ENCODE measurements around the gene VAV2. TPM values are rescaled to one million over a fixed set of nuclear protein-coding genes. Genes with fewer than 3 reads are reported as not detected.

The VAV2 gene
- total RNA-seq, 1 experiment from 2014 or later = 24.7 TPM

GRCh38 chr9:133754187-133754586 is 237.9 kb downstream of the VAV2 start:
- H3K9me3 ChIP-seq (ENCODE audit: control insufficient read depth, insufficient read depth, low read depth, low read length) = no peaks in the 10 kb centered on the region
- H3K4me3 ChIP-seq (ENCODE audit: low read depth in 2 of 2, low read length in 2 of 2) = no peak overlapping the region
- in situ Hi-C loops (cut with HindIII; ENCODE audit: low pct_unique_long_range_greater_than_20kb, low sequenced_read_pairs) = no loop called here
- no peaks in the 10 kb centered on the region for H3K4me1 ChIP-seq (ENCODE audit: control insufficient read depth, insufficient read depth, low read length)
- no peak for TF ChIP-seq POLR2AphosphoS5 (IDR thresholded peaks at IDR 0.05; ENCODE audit: low read depth, low read length)
- TF ChIP-seq SIN3A (IDR thresholded peaks at IDR 0.05; ENCODE audit: borderline replicate concordance, insufficient read depth, low read depth, low read length) = no peak
- no peak for TF ChIP-seq REST (IDR thresholded peaks at IDR 0.05; ENCODE audit: insufficient read depth in 1 of 2, low read depth in 2 of 2, low read length in 1 of 2)
- ChIA-PET CTCF (no interaction called here), POLR2A (no interaction called here)
- no peaks in the 10 kb centered on the region for H3K27me3 ChIP-seq (ENCODE audit: control insufficient read depth, insufficient read depth, low read length)
- ATAC-seq = no peak
- no peaks in the 10 kb centered on the region for H3K36me3 ChIP-seq (ENCODE audit: control insufficient read depth, insufficient read depth, low read length)
- BruUV-seq (replicated peaks) = no TSS peak
- no peak for DNase-seq (ENCODE audit: low read depth, low spot score)
- no peak overlapping the region for H3K27ac ChIP-seq (ENCODE audit: low read length)
- intact Hi-C loops (cut with micrococcal nuclease; ENCODE audit: unreplicated experiment) = no loop called here

GRCh38 chr9:133752739-133753446 is 239.2 kb downstream of the VAV2 start:
- Histone ChIP-seq H3K27me3 (ENCODE audit: control insufficient read depth, insufficient read depth, low read length) (no peaks in the 10 kb centered on the region), H3K9me3 (ENCODE audit: control insufficient read depth, insufficient read depth, low read depth, low read length) (no peaks in the 10 kb centered on the region), H3K27ac (ENCODE audit: low read length) (no peak overlapping the region), H3K36me3 (ENCODE audit: control insufficient read depth, insufficient read depth, low read length) (no peaks in the 10 kb centered on the region), H3K4me3 (ENCODE audit: low read depth in 2 of 2, low read length in 2 of 2) (no peak overlapping the region), H3K4me1 (ENCODE audit: control insufficient read depth, insufficient read depth, low read length) (no peaks in the 10 kb centered on the region)
- ChIA-PET POLR2A (no interaction called here), CTCF (no interaction called here)
- no peak for TF ChIP-seq SIN3A (IDR thresholded peaks at IDR 0.05; ENCODE audit: borderline replicate concordance, insufficient read depth, low read depth, low read length)
- BruUV-seq (replicated peaks) = no TSS peak
- in situ Hi-C loops (cut with HindIII; ENCODE audit: low pct_unique_long_range_greater_than_20kb, low sequenced_read_pairs) (no loop called here), intact Hi-C loops (cut with micrococcal nuclease; ENCODE audit: unreplicated experiment) (no loop called here)
- no peak for DNase-seq (ENCODE audit: low read depth, low spot score)
- no peak for ATAC-seq

GRCh38 chr9:133750982-133751649 is 241.0 kb downstream of the VAV2 start:
- DNase-seq (ENCODE audit: low read depth, low spot score) (no peak), ATAC-seq (no peak)
- H3K36me3 ChIP-seq (ENCODE audit: control insufficient read depth, insufficient read depth, low read length) = no peaks in the 10 kb centered on the region
- H3K4me1 ChIP-seq (ENCODE audit: control insufficient read depth, insufficient read depth, low read length) = no peaks in the 10 kb centered on the region
- H3K9me3 ChIP-seq (ENCODE audit: control insufficient read depth, insufficient read depth, low read depth, low read length) = no peaks in the 10 kb centered on the region
- CTCF ChIA-PET = no interaction called here
- peaks cover 4% of the 10 kb centered on the region for H3K27me3 ChIP-seq (ENCODE audit: control insufficient read depth, insufficient read depth, low read length)
- no peak overlapping the region for H3K4me3 ChIP-seq (ENCODE audit: low read depth in 2 of 2, low read length in 2 of 2)
- POLR2A ChIA-PET = no interaction called here
- no TSS peak for BruUV-seq (replicated peaks)
- intact Hi-C loops (cut with micrococcal nuclease; ENCODE audit: unreplicated experiment) (no loop called here), in situ Hi-C loops (cut with HindIII; ENCODE audit: low pct_unique_long_range_greater_than_20kb, low sequenced_read_pairs) (no loop called here)
- TF ChIP-seq REST (IDR thresholded peaks at IDR 0.05; ENCODE audit: insufficient read depth in 1 of 2, low read depth in 2 of 2, low read length in 1 of 2) (no peak), TCF7L2 (IDR thresholded peaks at IDR 0.05; ENCODE audit: low read depth, low read length) (no peak), CTCF (IDR thresholded peaks at IDR 0.05) (no peak), SIN3A (IDR thresholded peaks at IDR 0.05; ENCODE audit: borderline replicate concordance, insufficient read depth, low read depth, low read length) (no peak), POLR2AphosphoS5 (IDR thresholded peaks at IDR 0.05; ENCODE audit: low read depth, low read length) (no peak)
- H3K27ac ChIP-seq (ENCODE audit: low read length) = no peak overlapping the region
